ENCODE results near the gene MRPS15. TPM values are rescaled to one million over a fixed set of nuclear protein-coding genes. Genes with fewer than 3 reads are reported as not detected.
"Not testable (repeated sequence)": the region's sequence is repeated elsewhere in the genome, so short reads cannot be mapped to it uniquely, and the experiment has no call there.

MRPS15 gene
- total RNA-seq, 1 donor from 2014 or later = 65.4 TPM

GRCh38 chr1:36508257-36508656, 44.1 kb upstream of the MRPS15 start:
- Mint-ChIP-seq H3K4me1 (ENCODE audit: low read depth, unreplicated experiment) (peaks cover 10% of the 10 kb centered on the region), H3K27ac (ENCODE audit: unreplicated experiment) (no peak overlapping the region), H3K27me3 (ENCODE audit: unreplicated experiment) (peaks cover 10% of the 10 kb centered on the region), H3K4me3 (ENCODE audit: unreplicated experiment) (no peak overlapping the region), H3K36me3 (ENCODE audit: unreplicated experiment) (no peaks in the 10 kb centered on the region), H3K9me3 (ENCODE audit: unreplicated experiment) (peaks cover 5% of the 10 kb centered on the region)
- DNase-seq = no peak
- no peak for TF ChIP-seq CTCF (IDR thresholded peaks at IDR 0.05; ENCODE audit: partially characterized antibody, unreplicated experiment)

GRCh38 chr1:36506276-36506920, 42.2 kb upstream of the MRPS15 start:
- peaks cover 10% of the 10 kb centered on the region for H3K27me3 Mint-ChIP-seq (ENCODE audit: unreplicated experiment)
- H3K36me3 Mint-ChIP-seq (ENCODE audit: unreplicated experiment) = no peaks in the 10 kb centered on the region
- no peak for DNase-seq
- peaks cover 3% of the 10 kb centered on the region for H3K9me3 Mint-ChIP-seq (ENCODE audit: unreplicated experiment)
- H3K4me1 Mint-ChIP-seq (ENCODE audit: low read depth, unreplicated experiment) = peaks cover 10% of the 10 kb centered on the region
- no peak for TF ChIP-seq CTCF (IDR thresholded peaks at IDR 0.05; ENCODE audit: partially characterized antibody, unreplicated experiment)
- no peak overlapping the region for H3K27ac Mint-ChIP-seq (ENCODE audit: unreplicated experiment)
- H3K4me3 Mint-ChIP-seq (ENCODE audit: unreplicated experiment) = no peak overlapping the region

- Mint-ChIP-seq H3K9me3 (ENCODE audit: unreplicated experiment) (no peaks in the 10 kb centered on the region), H3K4me1 (ENCODE audit: low read depth, unreplicated experiment) (peaks cover 6% of the 10 kb centered on the region), H3K27me3 (ENCODE audit: unreplicated experiment) (peaks cover 8% of the 10 kb centered on the region), H3K4me3 (ENCODE audit: unreplicated experiment) (no peak overlapping the region), H3K27ac (ENCODE audit: unreplicated experiment) (no peak overlapping the region), H3K36me3 (ENCODE audit: unreplicated experiment) (no peaks in the 10 kb centered on the region)
- DNase-seq = no peak
- no peak for TF ChIP-seq CTCF (IDR thresholded peaks at IDR 0.05; ENCODE audit: partially characterized antibody, unreplicated experiment)
Measured at GRCh38 chr1:36503733-36504132, 39.5 kb upstream of the MRPS15 start.

DNA sequence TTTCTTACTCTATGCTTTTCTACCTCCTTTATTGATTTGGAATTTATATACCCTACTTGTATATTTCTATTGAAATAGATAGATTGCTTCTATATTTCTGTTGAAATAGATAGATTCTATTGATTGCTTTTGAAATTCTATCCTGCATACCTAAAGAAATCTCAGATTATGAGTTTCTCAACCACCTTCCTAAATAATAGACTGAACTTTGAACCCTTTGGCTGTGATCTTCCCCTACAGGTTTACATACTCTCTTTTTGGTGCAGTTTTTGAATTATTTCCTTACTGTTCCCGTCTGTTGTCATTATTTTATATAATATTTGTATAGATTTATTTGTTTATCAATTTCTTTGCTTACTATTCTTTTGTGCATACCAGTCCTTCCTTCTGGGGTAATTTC, 39.0 kb upstream of the MRPS15 start:
- Mint-ChIP-seq H3K4me1 (ENCODE audit: low read depth, unreplicated experiment) (peaks cover 1% of the 10 kb centered on the region), H3K27ac (ENCODE audit: unreplicated experiment) (no peak overlapping the region), H3K4me3 (ENCODE audit: unreplicated experiment) (no peak overlapping the region), H3K27me3 (ENCODE audit: unreplicated experiment) (peaks cover 8% of the 10 kb centered on the region), H3K9me3 (ENCODE audit: unreplicated experiment) (no peaks in the 10 kb centered on the region), H3K36me3 (ENCODE audit: unreplicated experiment) (no peaks in the 10 kb centered on the region)
- no peak for TF ChIP-seq CTCF (IDR thresholded peaks at IDR 0.05; ENCODE audit: partially characterized antibody, unreplicated experiment)
- no peak for DNase-seq

DNA sequence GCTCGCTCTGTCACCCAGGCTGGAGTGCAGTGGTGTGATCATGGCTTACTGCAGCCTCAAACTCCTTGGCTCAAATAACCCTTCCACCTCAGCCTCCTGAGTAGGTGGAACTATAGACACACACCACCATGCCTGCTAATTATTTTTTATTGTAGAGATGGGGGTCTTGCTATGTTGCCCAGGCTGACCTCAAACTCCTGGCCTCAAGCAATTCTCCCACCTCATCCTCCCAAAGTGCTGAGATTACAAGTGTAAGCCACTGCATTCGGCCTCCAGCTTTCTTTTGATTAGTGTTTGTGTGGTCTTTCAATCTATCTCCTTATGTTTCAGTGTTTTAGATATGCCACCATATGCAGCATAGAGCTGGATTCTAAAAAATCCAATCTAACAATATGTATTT, 38.4 kb upstream of the MRPS15 start:
- no peaks in the 10 kb centered on the region for H3K36me3 Mint-ChIP-seq (ENCODE audit: unreplicated experiment)
- no peak for TF ChIP-seq CTCF (IDR thresholded peaks at IDR 0.05; ENCODE audit: partially characterized antibody, unreplicated experiment)
- no peak for DNase-seq
- peaks cover 6% of the 10 kb centered on the region for H3K27me3 Mint-ChIP-seq (ENCODE audit: unreplicated experiment)
- H3K27ac Mint-ChIP-seq (ENCODE audit: unreplicated experiment) = no peak overlapping the region
- H3K4me1 Mint-ChIP-seq (ENCODE audit: low read depth, unreplicated experiment) = no peaks in the 10 kb centered on the region
- H3K4me3 Mint-ChIP-seq (ENCODE audit: unreplicated experiment) = no peak overlapping the region
- H3K9me3 Mint-ChIP-seq (ENCODE audit: unreplicated experiment) = no peaks in the 10 kb centered on the region

DNA sequence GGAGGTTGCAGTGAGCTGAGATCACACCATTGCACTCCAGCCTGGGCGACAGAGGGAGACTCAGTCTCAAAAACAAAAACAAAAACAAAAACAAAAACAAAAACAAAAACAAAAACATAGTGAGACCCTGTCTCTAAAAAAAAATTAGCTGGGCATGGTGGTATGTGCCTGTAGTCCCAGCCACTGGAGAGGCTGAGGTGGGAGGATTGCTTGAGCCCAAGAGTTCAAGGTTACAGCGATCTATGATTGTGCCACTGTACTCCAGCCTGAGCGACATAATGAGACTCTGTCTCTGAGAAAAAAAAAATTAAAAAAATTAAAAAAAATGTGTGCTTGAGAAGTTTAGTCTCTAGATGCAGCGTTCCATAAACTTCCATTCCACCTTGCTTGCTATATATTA, 37.7 kb upstream of the MRPS15 start:
- not testable (repeated sequence) for DNase-seq; H3K27ac Mint-ChIP-seq (ENCODE audit: unreplicated experiment); H3K9me3 Mint-ChIP-seq (ENCODE audit: unreplicated experiment); H3K27me3 Mint-ChIP-seq (ENCODE audit: unreplicated experiment); H3K36me3 Mint-ChIP-seq (ENCODE audit: unreplicated experiment); H3K4me1 Mint-ChIP-seq (ENCODE audit: low read depth, unreplicated experiment); H3K4me3 Mint-ChIP-seq (ENCODE audit: unreplicated experiment)

Measured in glutamatergic neuron (in vitro differentiated cells).